ENCODE data around the gene FAHD1.

DNA sequence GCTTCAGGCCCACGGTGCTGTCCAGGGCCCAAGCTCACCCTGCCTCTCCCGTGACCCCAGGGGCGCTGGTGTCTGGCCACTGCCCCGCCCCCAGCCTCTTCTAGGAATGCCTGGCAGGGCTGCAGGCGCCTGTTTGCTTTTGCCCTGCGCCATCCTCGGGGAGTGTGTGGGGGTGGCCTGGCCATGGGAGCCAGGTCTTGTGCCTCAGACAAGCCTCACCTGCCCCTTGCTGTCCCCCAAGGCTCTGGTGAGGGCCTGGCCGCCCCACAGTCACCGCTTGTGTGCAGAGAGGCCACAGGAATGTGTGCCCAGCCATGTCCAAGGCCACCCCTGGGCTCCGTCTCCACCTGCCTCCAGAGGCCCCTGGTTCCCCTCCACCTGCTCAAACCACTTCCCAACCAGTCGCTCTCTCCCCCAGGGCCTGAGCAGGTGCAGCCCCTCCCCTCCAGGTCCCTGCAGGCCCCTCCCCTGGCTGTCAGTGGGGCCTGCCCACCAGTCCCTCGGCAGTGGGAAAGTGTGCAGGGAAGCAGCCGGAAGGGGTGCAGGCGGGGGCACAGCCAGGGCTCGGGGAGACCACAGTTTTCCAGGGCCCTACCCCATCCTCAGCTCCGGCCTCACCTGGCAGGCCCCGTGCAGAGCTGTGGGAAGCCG lies 32.7 kb upstream of the FAHD1 start:
- TF ChIP-seq CTCF (IDR thresholded peaks at IDR 0.05): no peak
- TF ChIP-seq POLR2AphosphoS5 (IDR thresholded peaks at IDR 0.05; ENCODE audit: insufficient read depth in 1 of 2, low read depth in 1 of 2): no peak
- TF ChIP-seq POLR2A (IDR thresholded peaks at IDR 0.05): no peak
